ENCODE results near the gene BSND.
"Not testable (repeated sequence)": the region's sequence is repeated elsewhere in the genome, so short reads cannot be mapped to it uniquely, and the experiment has no call there.

DNA sequence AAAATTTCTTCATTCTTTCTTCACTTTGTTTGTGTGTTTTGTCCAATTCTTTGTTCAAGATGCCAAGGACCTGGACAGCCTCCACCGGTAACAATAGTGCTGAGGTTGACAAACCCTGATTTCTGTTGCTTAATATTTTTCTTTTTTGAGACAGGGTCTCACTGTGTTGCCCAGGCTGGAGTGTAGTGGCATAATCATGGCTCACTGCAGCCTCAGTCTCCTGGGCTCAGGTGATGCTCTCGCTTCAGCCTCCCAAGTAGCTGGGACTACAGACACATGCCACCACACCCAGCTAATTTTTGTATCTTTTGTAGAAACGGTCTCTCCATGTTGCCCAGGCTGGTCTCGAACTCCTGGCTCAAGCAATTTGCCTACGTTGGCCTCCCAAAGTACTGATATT, 34.9 kb upstream of the BSND start:
- TF ChIP-seq, protein P1, sequence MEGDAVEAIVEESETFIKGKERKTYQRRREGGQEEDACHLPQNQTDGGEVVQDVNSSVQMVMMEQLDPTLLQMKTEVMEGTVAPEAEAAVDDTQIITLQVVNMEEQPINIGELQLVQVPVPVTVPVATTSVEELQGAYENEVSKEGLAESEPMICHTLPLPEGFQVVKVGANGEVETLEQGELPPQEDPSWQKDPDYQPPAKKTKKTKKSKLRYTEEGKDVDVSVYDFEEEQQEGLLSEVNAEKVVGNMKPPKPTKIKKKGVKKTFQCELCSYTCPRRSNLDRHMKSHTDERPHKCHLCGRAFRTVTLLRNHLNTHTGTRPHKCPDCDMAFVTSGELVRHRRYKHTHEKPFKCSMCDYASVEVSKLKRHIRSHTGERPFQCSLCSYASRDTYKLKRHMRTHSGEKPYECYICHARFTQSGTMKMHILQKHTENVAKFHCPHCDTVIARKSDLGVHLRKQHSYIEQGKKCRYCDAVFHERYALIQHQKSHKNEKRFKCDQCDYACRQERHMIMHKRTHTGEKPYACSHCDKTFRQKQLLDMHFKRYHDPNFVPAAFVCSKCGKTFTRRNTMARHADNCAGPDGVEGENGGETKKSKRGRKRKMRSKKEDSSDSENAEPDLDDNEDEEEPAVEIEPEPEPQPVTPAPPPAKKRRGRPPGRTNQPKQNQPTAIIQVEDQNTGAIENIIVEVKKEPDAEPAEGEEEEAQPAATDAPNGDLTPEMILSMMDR (IDR thresholded peaks at IDR 0.05), result not testable (repeated sequence)
- not testable (repeated sequence) for TF ChIP-seq EP300 (IDR thresholded peaks at IDR 0.05)

Measured in ovary (tissue), 3 donors.